Endothelial cell of umbilical vein (primary cell): ENCODE measurements around the gene ZBED5. TPM values are rescaled to one million over a fixed set of nuclear protein-coding genes. Genes with fewer than 3 reads are reported as not detected.

Experiments used
- BruUV-seq: library from RNA; stranded (reverse); fragments of 400-500 nt; replicated peaks from 2 replicates; lab custom pipeline; 2021; lab: Mats Ljungman, UMichigan
- CTCF ChIA-PET: fragments of 300-600, 350-600 bp; sonication (Branson Sonifier 250); formaldehyde crosslinking; loops from one replicate; lab custom pipeline; 2021; ENCODE audit warnings: antibody characterized with exemption, inconsistent platforms; lab: Charles Lee
- POLR2A ChIA-PET: fragments of 300-600, 350-600 bp; sonication (Branson Sonifier 250); formaldehyde crosslinking; loops from one replicate; lab custom pipeline; 2021; ENCODE audit warnings: antibody characterized with exemption, inconsistent platforms; lab: Charles Lee
- DNase-seq: peaks from one replicate; pipeline ENCODE4 v3.0.0-alpha.2; 2011; ENCODE audit warnings: low read depth, low spot score
- FAIRE-seq: peaks from 2 replicates; lab custom pipeline; 2011; peaks lifted over from hg19 to GRCh38; lab: Jason Lieb, UNC
- H2AFZ ChIP-seq: 2 replicates; pipeline ENCODE4 v1.6.0; 2012; ENCODE audit warnings: low read depth, low read length, control low read depth, inconsistent platforms
- H3K27ac ChIP-seq: 2 replicates; pipeline ENCODE4 v1.5.1; 2011; ENCODE audit warnings: low read depth, mild to moderate bottlenecking, control low read depth, low read length, moderate library complexity; ENCODE audit not compliant: insufficient read depth
- H3K27me3 ChIP-seq, 2 experiments: 2 replicates each; pipeline versions ENCODE4 v1.6.0 to v1.6.1; 2011; ENCODE audit warnings: low read length in 2 of 2, mixed read lengths in 1 of 2; ENCODE audit not compliant: control insufficient read depth in 2 of 2, insufficient read depth in 2 of 2
- H3K36me3 ChIP-seq, 2 experiments: 2 replicates in 1 of 2; 3 replicates in 1 of 2; pipeline ENCODE4 v1.5.1; 2011; ENCODE audit warnings: low read length in 2 of 2, mild to moderate bottlenecking in 1 of 2, moderate library complexity in 1 of 2; ENCODE audit not compliant: control insufficient read depth in 2 of 2, insufficient read depth in 2 of 2; ENCODE audit errors: extremely low read depth in 1 of 2
- H3K4me1 ChIP-seq: 3 replicates; pipeline ENCODE4 v1.5.1; 2011; ENCODE audit warnings: mild to moderate bottlenecking, low read length; ENCODE audit not compliant: control insufficient read depth, insufficient read depth; ENCODE audit errors: extremely low read depth
- H3K4me2 ChIP-seq: 2 replicates; pipeline ENCODE4 v1.6.1; 2011; ENCODE audit warnings: low read length, control low read depth, mixed read lengths; ENCODE audit not compliant: insufficient read depth
- H3K4me3 ChIP-seq, 3 experiments: fragments of 200-600 bp in 1 of 3; sonication (generic), shearing (Covaris generic) in 1 of 3; replicated peaks in 1 of 3; 2 replicates each; pipeline ENCODE4 v1.5.1; 2011 to 2016; ENCODE audit warnings: control low read depth in 3 of 3, low read length in 3 of 3, mild to moderate bottlenecking in 2 of 3, inconsistent platforms in 1 of 3, low read depth in 1 of 3, moderate library complexity in 1 of 3; ENCODE audit not compliant: insufficient read depth in 1 of 3
- H3K79me2 ChIP-seq: 2 replicates; pipeline ENCODE4 v1.6.0; 2012; ENCODE audit warnings: low read length, inconsistent platforms; ENCODE audit not compliant: control insufficient read depth, insufficient read depth
- H3K9ac ChIP-seq: replicated peaks from 2 replicates; pipeline ENCODE3; 2011; ENCODE audit warnings: low read length, control low read depth; ENCODE audit not compliant: insufficient read depth; ENCODE audit errors: extremely low read depth
- H3K9me1 ChIP-seq: replicated peaks from 3 replicates; pipeline ENCODE4 v1.6.0; 2011; ENCODE audit warnings: mild to moderate bottlenecking, low read length; ENCODE audit not compliant: control insufficient read depth, insufficient read depth; ENCODE audit errors: extremely low read depth
- H3K9me3 ChIP-seq: replicated peaks from 2 replicates; pipeline ENCODE4 v1.5.1; 2012; ENCODE audit warnings: low read length, inconsistent platforms; ENCODE audit not compliant: control insufficient read depth, insufficient read depth
- H4K20me1 ChIP-seq: replicated peaks from 2 replicates; pipeline ENCODE3; 2011; ENCODE audit warnings: mild to moderate bottlenecking, low read length; ENCODE audit not compliant: control insufficient read depth, insufficient read depth; ENCODE audit errors: extremely low read depth
- EZH2 ChIP-seq: IDR thresholded peaks from 2 replicates; pipeline ENCODE4 v1.6.1; 2012; ENCODE audit warnings: borderline replicate concordance, low read depth, mild to moderate bottlenecking, moderate library complexity, low read length, inconsistent platforms; ENCODE audit not compliant: severe bottlenecking
- GATA2 ChIP-seq: IDR thresholded peaks from 2 replicates; pipeline ENCODE4 v1.7.0; 2011; ENCODE audit warnings: low read depth, mild to moderate bottlenecking, moderate library complexity, mixed read lengths, low read length; ENCODE audit not compliant: insufficient read length, insufficient read depth
- MYC ChIP-seq: IDR thresholded peaks from one replicate; pipeline ENCODE4 v1.6.1; 2011; ENCODE audit warnings: mild to moderate bottlenecking, low read depth, low read length
- POLR2A ChIP-seq: IDR thresholded peaks from 2 replicates; pipeline ENCODE4 v1.6.1; 2012; ENCODE audit warnings: low read depth, mild to moderate bottlenecking, control low read depth, low read length
- POLR2AphosphoS5 ChIP-seq: IDR thresholded peaks from 2 replicates; pipeline ENCODE4 v1.6.1; 2012; ENCODE audit warnings: low read depth, mild to moderate bottlenecking, control low read depth, low read length, moderate library complexity; ENCODE audit not compliant: insufficient read depth
- dilution Hi-C: fragments of 300-500 bp; cut with MboI; formaldehyde crosslinking; loops from one replicate; pipeline ENCODE4 v1.15.0; 2019; ENCODE audit warnings: low sequenced_read_pairs; ENCODE audit not compliant: extremely low pct_ligation_motif_present
- intact Hi-C: fragments of 100-400 bp; cut with micrococcal nuclease; formaldehyde crosslinking; loops from one replicate; pipeline ENCODE4 v1.10.0; 2022
- polyA plus RNA-seq, 4 experiments: library from polyadenylated mRNA; depleted of rRNA in 3 of 4; stranded (reverse) in 3 of 4; unstranded in 1 of 4; fragments of >200 nt; gene quantifications; 2 replicates each; pipeline versions ENCODE4 v1.2.1 to v1.2.3, GENCODE V29; 2011 to 2012; ENCODE audit warnings: missing spikeins in 1 of 4
- total RNA-seq: library from RNA; stranded (reverse); gene quantifications from 2 replicates; pipeline ENCODE4 v1.2.3, GENCODE V29; 2021
- TF ChIP-seq, protein P1 (sequence below), 2 donors: IDR thresholded peaks; 1 replicate in 1 of 2; 2 replicates in 1 of 2; pipeline ENCODE4 v1.5.1; 2011; ENCODE audit warnings: low read length in 2 of 2, mild to moderate bottlenecking in 2 of 2, moderate library complexity in 2 of 2, control low read depth in 1 of 2, inconsistent platforms in 1 of 2, low read depth in 1 of 2; ENCODE audit not compliant: insufficient read depth in 1 of 2; ENCODE audit errors: extremely low read depth in 1 of 2

Gene ZBED5
- total and polyA plus RNA-seq, 2 donors (not counting 3 experiments of a cell fraction or from before 2014, with no cell fraction given): 41.2 to 59.4 TPM

DNA sequence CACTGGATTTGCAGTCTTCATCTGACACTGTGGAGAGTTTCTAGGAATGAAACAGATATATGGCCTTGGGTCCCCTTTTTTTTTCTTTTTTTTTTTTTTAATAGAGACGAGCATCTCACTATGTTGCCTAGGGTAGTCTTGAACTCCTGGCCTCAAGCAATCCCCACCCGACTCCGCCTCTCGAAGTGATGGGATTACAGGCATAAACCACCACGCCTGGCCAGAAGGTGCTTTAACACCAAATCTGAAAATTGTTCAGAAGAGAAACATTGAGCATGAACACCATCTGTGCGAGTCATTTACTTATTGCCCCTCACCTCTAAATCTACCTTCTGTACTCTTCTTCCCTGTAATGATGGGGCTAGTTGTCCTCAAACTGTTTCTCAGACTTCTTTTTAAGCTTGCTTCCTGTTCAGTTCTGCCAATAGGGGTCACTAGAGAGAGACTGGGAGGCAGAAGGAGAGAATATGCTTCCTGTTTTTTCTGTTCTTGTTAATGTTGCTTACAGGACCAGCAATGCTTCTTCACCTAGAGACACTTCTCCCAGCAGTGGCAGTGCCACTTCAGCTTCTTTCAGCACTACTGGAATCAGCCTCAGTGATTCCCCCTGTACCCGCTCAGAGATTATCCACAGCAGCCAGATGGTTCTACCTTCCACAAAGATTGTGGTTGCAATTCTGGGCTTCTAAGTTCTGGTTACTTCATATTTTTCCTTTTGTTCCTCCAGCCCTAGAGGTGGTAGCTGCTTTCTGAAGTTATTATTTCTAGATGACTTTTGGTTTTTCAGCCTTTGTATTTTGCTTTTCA lies 20.8 kb upstream of the ZBED5 start:
- Histone ChIP-seq H3K4me1 (no peaks in the 10 kb centered on the region), H4K20me1 (no peaks in the 10 kb centered on the region), H2AFZ (peak overlapping the region; percentile 98), H3K27me3 (no peaks in the 10 kb centered on the region), H3K4me2 (no peak overlapping the region), H3K27ac (no peak overlapping the region), H3K9me1 (no peaks in the 10 kb centered on the region), H3K79me2 (no peaks in the 10 kb centered on the region), H3K9me3 (no peaks in the 10 kb centered on the region), H3K4me3 (no peak overlapping the region), H3K36me3 (no peaks in the 10 kb centered on the region), H3K9ac (no peak overlapping the region)
- dilution Hi-C loops: no loop called here
- CTCF ChIA-PET: interaction anchor here (0.5 to 3.1 kb wide), 35 partner anchors 10 to 909 kb away, joined by 3 to 28 read pairs (median 5); partner anchors contain the start of gene ZBED5
- DNase-seq (peak; percentile 69), FAIRE-seq (peak; percentile 87)
- POLR2A ChIA-PET: interaction anchor here (1.3 kb wide), 1 partner anchor 70 kb away, joined by 5 read pairs; the partner anchor contains the start of gene EIF4G2
- BruUV-seq: no TSS peak
- TF ChIP-seq MYC: no peak
- TF ChIP-seq, protein P1, sequence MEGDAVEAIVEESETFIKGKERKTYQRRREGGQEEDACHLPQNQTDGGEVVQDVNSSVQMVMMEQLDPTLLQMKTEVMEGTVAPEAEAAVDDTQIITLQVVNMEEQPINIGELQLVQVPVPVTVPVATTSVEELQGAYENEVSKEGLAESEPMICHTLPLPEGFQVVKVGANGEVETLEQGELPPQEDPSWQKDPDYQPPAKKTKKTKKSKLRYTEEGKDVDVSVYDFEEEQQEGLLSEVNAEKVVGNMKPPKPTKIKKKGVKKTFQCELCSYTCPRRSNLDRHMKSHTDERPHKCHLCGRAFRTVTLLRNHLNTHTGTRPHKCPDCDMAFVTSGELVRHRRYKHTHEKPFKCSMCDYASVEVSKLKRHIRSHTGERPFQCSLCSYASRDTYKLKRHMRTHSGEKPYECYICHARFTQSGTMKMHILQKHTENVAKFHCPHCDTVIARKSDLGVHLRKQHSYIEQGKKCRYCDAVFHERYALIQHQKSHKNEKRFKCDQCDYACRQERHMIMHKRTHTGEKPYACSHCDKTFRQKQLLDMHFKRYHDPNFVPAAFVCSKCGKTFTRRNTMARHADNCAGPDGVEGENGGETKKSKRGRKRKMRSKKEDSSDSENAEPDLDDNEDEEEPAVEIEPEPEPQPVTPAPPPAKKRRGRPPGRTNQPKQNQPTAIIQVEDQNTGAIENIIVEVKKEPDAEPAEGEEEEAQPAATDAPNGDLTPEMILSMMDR (IDR thresholded peaks at IDR 0.05; ENCODE audit: extremely low read depth in 1 of 2, insufficient read depth in 1 of 2, low read depth in 1 of 2, low read length in 2 of 2): peak; percentile 68 to 77
- intact Hi-C loops: loop anchor here (1.0 to 5.0 kb wide), 4 partner anchors 20 to 144 kb away; partner anchors contain the start of gene ZBED5

DNA sequence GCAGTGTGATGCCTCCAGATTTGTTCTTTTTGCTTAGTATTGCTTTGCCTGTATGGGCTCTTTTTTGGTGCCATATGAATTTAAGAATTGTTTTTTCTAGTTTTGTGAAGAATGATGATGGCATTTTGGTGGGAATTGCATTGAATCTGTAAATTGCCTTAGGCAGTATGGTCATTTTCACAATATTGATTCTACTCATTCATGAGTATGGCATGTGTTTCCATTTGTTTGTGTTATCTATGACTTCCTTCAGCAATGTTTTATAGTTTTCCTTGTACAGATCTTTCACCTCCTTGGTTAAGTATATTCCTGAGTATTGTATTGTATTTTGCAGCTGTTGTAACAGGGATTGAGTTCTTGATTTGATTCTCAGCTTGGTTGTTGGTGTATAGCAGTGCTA lies 18.3 kb upstream of the ZBED5 start:
- no TSS peak for BruUV-seq
- Histone ChIP-seq H2AFZ (no peak overlapping the region), H3K9ac (no peak overlapping the region), H3K27ac (no peak overlapping the region), H3K9me1 (no peaks in the 10 kb centered on the region), H4K20me1 (no peaks in the 10 kb centered on the region), H3K4me3 (no peak overlapping the region), H3K79me2 (no peaks in the 10 kb centered on the region), H3K27me3 (no peaks in the 10 kb centered on the region), H3K4me1 (no peaks in the 10 kb centered on the region), H3K4me2 (no peak overlapping the region), H3K36me3 (no peaks in the 10 kb centered on the region), H3K9me3 (no peaks in the 10 kb centered on the region)
- DNase-seq (no peak), FAIRE-seq (no peak)
- ChIA-PET CTCF (interaction anchor here (1.0 kb wide), 1 partner anchor 58 kb away, joined by 5 read pairs; no protein-coding TSS in a partner anchor), POLR2A (no interaction called here)
- intact Hi-C loops (loop anchor here (5.0 kb wide), 1 partner anchor 36 kb away; no protein-coding TSS in a partner anchor), dilution Hi-C loops (no loop called here)
- TF ChIP-seq GATA2: no peak
- TF ChIP-seq POLR2A: no peak
- no peak for TF ChIP-seq POLR2AphosphoS5
- TF ChIP-seq MYC: no peak
- no peak for TF ChIP-seq EZH2
